ENCODE results near the gene UBXN10.

The UBXN10 gene

GRCh38 chr1:20185834-20186782 is at the start of gene UBXN10, which contains the start of gene PLA2G2C:
Gene UBXN10, plus strand, starts transcription at chr1:20186096. Its CDS starts 4,466 bp downstream, at chr1:20190562.
Gene PLA2G2C, minus strand, starts transcription at chr1:20186518. Its CDS starts 9,155 bp downstream, at chr1:20177363.
- Mint-ChIP-seq H3K27me3 (peaks cover 26% of the 10 kb centered on the region), H3K9me3 (no peaks in the 10 kb centered on the region), H3K36me3 (no peaks in the 10 kb centered on the region), H3K4me1 (peaks cover 17% of the 10 kb centered on the region), H3K4me3 (peak within 1 kb of the TSS; percentile 78), H3K27ac (peak within 1 kb of the TSS; percentile 86)
- peak; percentile 80 for ATAC-seq (ENCODE audit: low read depth)
- DNase-seq (ENCODE audit: low spot score in 2 of 2), result peak; percentile 34 to 43

GRCh38 chr1:20136249-20136648 is 49.6 kb upstream of the UBXN10 start:
- Mint-ChIP-seq H3K36me3 (no peaks in the 10 kb centered on the region), H3K27ac (no peak overlapping the region), H3K4me3 (no peak overlapping the region), H3K4me1 (peaks cover 3% of the 10 kb centered on the region), H3K27me3 (peaks cover 5% of the 10 kb centered on the region), H3K9me3 (no peaks in the 10 kb centered on the region)
- DNase-seq (ENCODE audit: low spot score in 2 of 2) (no peak), ATAC-seq (ENCODE audit: low read depth) (no peak)

GRCh38 chr1:20137055-20137454 is 48.8 kb upstream of the UBXN10 start:
- Mint-ChIP-seq H3K4me1 (peaks cover 3% of the 10 kb centered on the region), H3K4me3 (no peak overlapping the region), H3K36me3 (no peaks in the 10 kb centered on the region), H3K9me3 (no peaks in the 10 kb centered on the region), H3K27me3 (peaks cover 6% of the 10 kb centered on the region), H3K27ac (no peak overlapping the region)
- ATAC-seq (ENCODE audit: low read depth), result no peak
- DNase-seq (ENCODE audit: low spot score in 2 of 2), result no peak

- Mint-ChIP-seq H3K36me3 (no peaks in the 10 kb centered on the region), H3K4me1 (peaks cover 3% of the 10 kb centered on the region), H3K9me3 (no peaks in the 10 kb centered on the region), H3K27me3 (peaks cover 6% of the 10 kb centered on the region), H3K27ac (no peak overlapping the region), H3K4me3 (no peak overlapping the region)
- ATAC-seq (ENCODE audit: low read depth) (no peak), DNase-seq (ENCODE audit: low spot score in 2 of 2) (no peak)
Observed at GRCh38 chr1:20137604-20138003, 48.3 kb upstream of the UBXN10 start.

- no peak overlapping the region for H3K27ac Mint-ChIP-seq
- peaks cover 6% of the 10 kb centered on the region for H3K27me3 Mint-ChIP-seq
- no peak overlapping the region for H3K4me3 Mint-ChIP-seq
- ATAC-seq (ENCODE audit: low read depth) (no peak), DNase-seq (ENCODE audit: low spot score in 2 of 2) (no peak)
- H3K4me1 Mint-ChIP-seq, result peaks cover 3% of the 10 kb centered on the region
- no peaks in the 10 kb centered on the region for H3K36me3 Mint-ChIP-seq
- no peaks in the 10 kb centered on the region for H3K9me3 Mint-ChIP-seq
Observed at GRCh38 chr1:20138346-20138745, 47.5 kb upstream of the UBXN10 start.

GRCh38 chr1:20138961-20139550 is 46.8 kb upstream of the UBXN10 start, which contains the start of gene PLA2G2F:
Gene PLA2G2F, plus strand, starts transcription at chr1:20139323. Its CDS starts 105 bp downstream, at chr1:20139428.
- Mint-ChIP-seq H3K4me3 (no peak within 1 kb of the TSS), H3K27me3 (peaks cover 6% of the 10 kb centered on the region), H3K9me3 (no peaks in the 10 kb centered on the region), H3K27ac (no peak within 1 kb of the TSS), H3K4me1 (peaks cover 3% of the 10 kb centered on the region), H3K36me3 (no peaks in the 10 kb centered on the region)
- DNase-seq (ENCODE audit: low spot score in 2 of 2) (no peak), ATAC-seq (ENCODE audit: low read depth) (no peak)

- peaks cover 6% of the 10 kb centered on the region for H3K27me3 Mint-ChIP-seq
- DNase-seq (ENCODE audit: low spot score in 2 of 2) (no peak), ATAC-seq (ENCODE audit: low read depth) (no peak)
- H3K4me1 Mint-ChIP-seq, result peaks cover 3% of the 10 kb centered on the region
- no peaks in the 10 kb centered on the region for H3K36me3 Mint-ChIP-seq
- no peak overlapping the region for H3K4me3 Mint-ChIP-seq
- H3K9me3 Mint-ChIP-seq, result no peaks in the 10 kb centered on the region
- H3K27ac Mint-ChIP-seq, result no peak overlapping the region
Observed at GRCh38 chr1:20139776-20140612, 45.9 kb upstream of the UBXN10 start.

GRCh38 chr1:20141001-20141400 is 44.9 kb upstream of the UBXN10 start:
- Mint-ChIP-seq H3K36me3 (no peaks in the 10 kb centered on the region), H3K27me3 (peaks cover 6% of the 10 kb centered on the region), H3K4me3 (no peak overlapping the region), H3K27ac (no peak overlapping the region), H3K9me3 (no peaks in the 10 kb centered on the region), H3K4me1 (peaks cover 3% of the 10 kb centered on the region)
- ATAC-seq (ENCODE audit: low read depth) (no peak), DNase-seq (ENCODE audit: low spot score in 2 of 2) (no peak)

- Mint-ChIP-seq H3K4me1 (peaks cover 3% of the 10 kb centered on the region), H3K36me3 (no peaks in the 10 kb centered on the region), H3K27ac (no peak overlapping the region), H3K4me3 (no peak overlapping the region), H3K27me3 (peaks cover 6% of the 10 kb centered on the region), H3K9me3 (no peaks in the 10 kb centered on the region)
- DNase-seq (ENCODE audit: low spot score in 2 of 2), result no peak
- ATAC-seq (ENCODE audit: low read depth), result no peak
Observed at GRCh38 chr1:20141466-20141865, 44.4 kb upstream of the UBXN10 start.

- no peak for ATAC-seq (ENCODE audit: low read depth)
Observed at GRCh38 chr1:20142001-20142710, 43.7 kb upstream of the UBXN10 start.

GRCh38 chr1:20143318-20143717 is 42.6 kb upstream of the UBXN10 start:
- Mint-ChIP-seq H3K27me3 (peaks cover 6% of the 10 kb centered on the region), H3K9me3 (no peaks in the 10 kb centered on the region), H3K36me3 (no peaks in the 10 kb centered on the region), H3K27ac (no peak overlapping the region), H3K4me3 (no peak overlapping the region), H3K4me1 (peaks cover 3% of the 10 kb centered on the region)
- DNase-seq (ENCODE audit: low spot score in 2 of 2), result no peak
- no peak for ATAC-seq (ENCODE audit: low read depth)

More at GRCh38 chr1:20142001-20142710, 43.7 kb upstream of the UBXN10 start:
- no peak for DNase-seq (ENCODE audit: low spot score in 2 of 2)
- Mint-ChIP-seq H3K4me3 (no peak overlapping the region), H3K27ac (no peak overlapping the region), H3K27me3 (peaks cover 6% of the 10 kb centered on the region), H3K9me3 (no peaks in the 10 kb centered on the region), H3K4me1 (peaks cover 3% of the 10 kb centered on the region), H3K36me3 (no peaks in the 10 kb centered on the region)

- Mint-ChIP-seq H3K9me3 (no peaks in the 10 kb centered on the region), H3K4me1 (peaks cover 3% of the 10 kb centered on the region), H3K36me3 (no peaks in the 10 kb centered on the region), H3K27me3 (peaks cover 6% of the 10 kb centered on the region), H3K4me3 (no peak overlapping the region), H3K27ac (no peak overlapping the region)
- ATAC-seq (ENCODE audit: low read depth) (no peak), DNase-seq (ENCODE audit: low spot score in 2 of 2) (no peak)
Observed at GRCh38 chr1:20143734-20144565, 41.9 kb upstream of the UBXN10 start.

Measured in memory B cell (primary cell).